GM06990 (cell line): ENCODE measurements around the gene PTPN13.

Experiments used
- DNase-seq: peaks from one replicate; pipeline ENCODE4 v3.0.0-alpha.2; 2011; ENCODE audit not compliant: insufficient read length; ENCODE audit errors: extremely low read depth
- H3K27me3 ChIP-seq: replicated peaks from 2 replicates; pipeline ENCODE4 v1.6.0; 2011; ENCODE audit warnings: low read length; ENCODE audit not compliant: control insufficient read depth, insufficient read depth
- H3K36me3 ChIP-seq: 2 replicates; pipeline ENCODE4 v1.5.1; 2011; ENCODE audit warnings: low read length; ENCODE audit not compliant: control insufficient read depth, insufficient read depth
- H3K4me3 ChIP-seq: replicated peaks from 2 replicates; pipeline ENCODE4 v1.5.1; 2011; ENCODE audit warnings: low read depth, mild to moderate bottlenecking, control low read depth, low read length
- CTCF ChIP-seq: IDR thresholded peaks from 2 replicates; pipeline ENCODE4 v1.5.1; 2011; ENCODE audit warnings: low read length, control low read depth, mild to moderate bottlenecking, inconsistent platforms; ENCODE audit not compliant: insufficient read depth, poor library complexity, severe bottlenecking

Gene PTPN13

GRCh38 chr4:86561256-86561655 lies 32.9 kb upstream of the PTPN13 start:
- H3K27me3 ChIP-seq = no peaks in the 10 kb centered on the region
- H3K4me3 ChIP-seq = no peak overlapping the region
- no peak for TF ChIP-seq CTCF
- DNase-seq = no peak
- H3K36me3 ChIP-seq = no peaks in the 10 kb centered on the region

GRCh38 chr4:86563416-86563815 lies 30.7 kb upstream of the PTPN13 start:
- Histone ChIP-seq H3K36me3 (no peaks in the 10 kb centered on the region), H3K27me3 (no peaks in the 10 kb centered on the region), H3K4me3 (no peak overlapping the region)
- no peak for TF ChIP-seq CTCF
- DNase-seq = no peak

GRCh38 chr4:86564795-86565194 lies 29.3 kb upstream of the PTPN13 start:
- Histone ChIP-seq H3K4me3 (no peak overlapping the region), H3K27me3 (no peaks in the 10 kb centered on the region), H3K36me3 (no peaks in the 10 kb centered on the region)
- no peak for TF ChIP-seq CTCF
- DNase-seq = no peak

- no peak for DNase-seq
- TF ChIP-seq CTCF = no peak
- no peak overlapping the region for H3K4me3 ChIP-seq
- H3K27me3 ChIP-seq = no peaks in the 10 kb centered on the region
- no peaks in the 10 kb centered on the region for H3K36me3 ChIP-seq
Observed at GRCh38 chr4:86565651-86566050, 28.5 kb upstream of the PTPN13 start.

GRCh38 chr4:86569103-86569870 lies 24.8 kb upstream of the PTPN13 start:
- H3K27me3 ChIP-seq = no peaks in the 10 kb centered on the region
- no peak for TF ChIP-seq CTCF
- no peak for DNase-seq
- H3K4me3 ChIP-seq = no peak overlapping the region
- H3K36me3 ChIP-seq = no peaks in the 10 kb centered on the region

GRCh38 chr4:86579941-86580340 lies 14.2 kb upstream of the PTPN13 start:
- no peak overlapping the region for H3K4me3 ChIP-seq
- H3K36me3 ChIP-seq = no peaks in the 10 kb centered on the region
- H3K27me3 ChIP-seq = no peaks in the 10 kb centered on the region
- no peak for TF ChIP-seq CTCF
- no peak for DNase-seq
